Kidney epithelial cell (primary cell): ENCODE results near the gene GREM2. TPM values are rescaled to one million over a fixed set of nuclear protein-coding genes. Genes with fewer than 3 reads are reported as not detected.
A peak's percentile ranks its signal among the peaks of the same experiment; 100 is the strongest.

Experiments used
- DNase-seq: peaks from one replicate; pipeline ENCODE4 v3.0.0-alpha.2; 2010; ENCODE audit warnings: low read depth
- H3K27me3 ChIP-seq: 2 replicates; pipeline ENCODE4 v1.6.0; 2011; ENCODE audit warnings: low read length; ENCODE audit not compliant: control insufficient read depth, insufficient read depth
- H3K36me3 ChIP-seq: 2 replicates; pipeline ENCODE4 v1.5.1; 2011; ENCODE audit warnings: low read length; ENCODE audit not compliant: control insufficient read depth, insufficient read depth
- H3K4me3 ChIP-seq: 2 replicates; pipeline ENCODE4 v1.5.1; 2011; ENCODE audit warnings: low read depth, mild to moderate bottlenecking, control low read depth, low read length
- total RNA-seq: library from RNA; depleted of rRNA; stranded (reverse); fragments of >200 nt; gene quantifications from 2 replicates; pipeline ENCODE4 v1.2.3, GENCODE V29; 2015
- TF ChIP-seq, protein P1 (sequence below): IDR thresholded peaks from 2 replicates; pipeline ENCODE4 v1.5.1; 2011; ENCODE audit warnings: mild to moderate bottlenecking, moderate library complexity, low read length, control low read depth, inconsistent platforms; ENCODE audit not compliant: insufficient read depth, poor library complexity, severe bottlenecking

GREM2 gene
- total RNA-seq, 1 donor from 2014 or later: 0.04 TPM

DNA sequence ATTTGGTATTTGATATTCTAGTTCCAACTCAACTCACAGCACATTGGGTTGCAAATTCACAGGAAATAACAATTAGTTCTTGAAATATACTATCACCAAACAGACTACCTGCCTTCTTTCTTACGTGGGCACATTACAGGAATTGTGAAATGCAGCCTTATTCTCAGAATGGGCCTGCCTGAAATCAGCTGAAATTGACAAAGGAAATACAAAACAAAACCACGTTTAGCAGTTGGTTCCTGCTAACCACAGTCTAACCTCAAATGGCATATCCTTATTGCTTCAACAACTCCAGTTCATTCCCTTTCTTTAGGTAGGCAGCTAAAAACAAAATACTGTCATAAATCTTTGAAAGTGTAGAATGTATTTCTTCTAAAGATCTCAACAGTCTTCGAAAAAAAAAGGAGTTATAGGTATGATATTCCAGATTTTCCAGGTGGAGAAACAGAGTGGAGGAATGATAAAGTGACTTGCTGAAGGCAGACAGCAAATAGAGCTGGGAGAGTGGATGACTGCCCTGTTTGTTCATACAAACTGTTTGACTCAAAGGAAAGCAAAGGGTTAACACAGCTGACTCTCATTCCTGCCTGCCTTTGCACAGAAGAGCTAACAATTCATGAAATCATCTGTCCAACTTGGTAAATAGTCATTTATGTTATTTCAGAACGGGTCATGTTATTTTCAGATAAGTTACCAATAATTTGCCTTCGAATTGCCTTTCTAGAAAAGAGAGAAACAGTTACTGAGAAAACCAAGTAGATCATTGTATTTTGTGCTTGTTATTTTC, 1.6 kb upstream of the GREM2 start:
- DNase-seq: no peak
- H3K27me3 ChIP-seq: no peaks in the 10 kb centered on the region
- no peak overlapping the region for H3K4me3 ChIP-seq
- no peaks in the 10 kb centered on the region for H3K36me3 ChIP-seq
- TF ChIP-seq, protein P1, sequence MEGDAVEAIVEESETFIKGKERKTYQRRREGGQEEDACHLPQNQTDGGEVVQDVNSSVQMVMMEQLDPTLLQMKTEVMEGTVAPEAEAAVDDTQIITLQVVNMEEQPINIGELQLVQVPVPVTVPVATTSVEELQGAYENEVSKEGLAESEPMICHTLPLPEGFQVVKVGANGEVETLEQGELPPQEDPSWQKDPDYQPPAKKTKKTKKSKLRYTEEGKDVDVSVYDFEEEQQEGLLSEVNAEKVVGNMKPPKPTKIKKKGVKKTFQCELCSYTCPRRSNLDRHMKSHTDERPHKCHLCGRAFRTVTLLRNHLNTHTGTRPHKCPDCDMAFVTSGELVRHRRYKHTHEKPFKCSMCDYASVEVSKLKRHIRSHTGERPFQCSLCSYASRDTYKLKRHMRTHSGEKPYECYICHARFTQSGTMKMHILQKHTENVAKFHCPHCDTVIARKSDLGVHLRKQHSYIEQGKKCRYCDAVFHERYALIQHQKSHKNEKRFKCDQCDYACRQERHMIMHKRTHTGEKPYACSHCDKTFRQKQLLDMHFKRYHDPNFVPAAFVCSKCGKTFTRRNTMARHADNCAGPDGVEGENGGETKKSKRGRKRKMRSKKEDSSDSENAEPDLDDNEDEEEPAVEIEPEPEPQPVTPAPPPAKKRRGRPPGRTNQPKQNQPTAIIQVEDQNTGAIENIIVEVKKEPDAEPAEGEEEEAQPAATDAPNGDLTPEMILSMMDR: no peak

DNA sequence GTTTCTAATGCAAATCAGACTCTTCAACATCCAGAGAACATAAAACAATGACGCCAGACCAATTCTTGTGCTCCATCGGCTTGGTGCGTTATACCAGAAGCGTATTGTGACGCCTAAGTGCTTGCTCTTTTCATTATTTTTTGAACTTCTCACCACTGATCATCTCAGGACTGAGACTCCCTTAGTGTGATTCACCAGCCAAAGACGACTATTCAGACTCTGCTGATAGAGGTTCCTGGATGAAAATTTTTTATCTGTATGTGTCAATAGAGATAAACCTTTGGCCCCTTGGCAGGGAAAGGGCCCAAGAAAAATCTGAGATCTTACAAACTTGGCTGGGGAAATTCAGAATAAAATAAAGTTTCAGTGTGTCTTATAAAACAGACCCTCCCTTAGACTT, 856 bp upstream of the GREM2 start:
- Histone ChIP-seq H3K27me3 (no peaks in the 10 kb centered on the region), H3K36me3 (no peaks in the 10 kb centered on the region), H3K4me3 (no peak overlapping the region)
- no peak for DNase-seq
- TF ChIP-seq, protein P1: no peak

DNA sequence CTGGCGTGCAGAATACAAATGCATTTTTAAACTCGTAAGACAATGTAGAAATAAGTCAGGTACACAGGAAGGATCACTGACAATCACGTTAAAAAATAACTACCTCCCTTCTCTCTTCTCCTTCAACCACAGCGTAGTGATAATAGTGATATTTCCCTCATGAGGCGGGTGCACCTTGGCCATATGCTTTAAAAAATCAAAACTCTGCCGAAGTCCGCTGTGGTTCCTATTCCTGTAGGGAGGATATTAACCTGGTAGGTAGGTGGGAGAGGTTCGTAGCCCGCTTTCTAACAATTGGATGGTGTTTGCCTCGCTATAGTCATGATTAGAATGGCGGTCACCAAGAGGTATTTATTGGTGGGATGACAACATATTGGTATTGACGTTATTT, 732 bp downstream of the GREM2 start:
- TF ChIP-seq, protein P1: no peak
- Histone ChIP-seq H3K27me3 (no peaks in the 10 kb centered on the region), H3K4me3 (peak overlapping the region; percentile 58), H3K36me3 (no peaks in the 10 kb centered on the region)
- DNase-seq: no peak

DNA sequence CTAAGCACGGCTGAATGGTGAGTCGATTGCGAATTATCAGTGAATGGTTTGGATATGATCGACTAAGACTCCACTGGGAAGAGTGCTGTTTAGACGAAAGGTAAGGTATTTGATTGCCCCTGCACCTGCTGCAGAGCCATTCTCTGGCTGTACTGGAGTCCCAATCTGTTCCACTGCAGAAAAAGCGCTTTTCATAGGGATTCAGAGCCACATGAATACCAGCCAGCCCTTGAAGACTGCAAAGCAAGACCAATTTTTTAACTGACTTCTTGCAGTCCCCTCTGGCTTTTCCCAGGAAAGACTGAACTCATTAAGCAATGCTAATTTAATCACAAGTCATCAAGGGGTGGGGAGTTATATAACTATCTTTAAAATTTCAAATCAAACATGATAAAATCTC, 1.3 kb downstream of the GREM2 start:
- Histone ChIP-seq H3K27me3 (no peaks in the 10 kb centered on the region), H3K36me3 (no peaks in the 10 kb centered on the region), H3K4me3 (peak overlapping the region; percentile 10)
- TF ChIP-seq, protein P1: no peak
- no peak for DNase-seq

DNA sequence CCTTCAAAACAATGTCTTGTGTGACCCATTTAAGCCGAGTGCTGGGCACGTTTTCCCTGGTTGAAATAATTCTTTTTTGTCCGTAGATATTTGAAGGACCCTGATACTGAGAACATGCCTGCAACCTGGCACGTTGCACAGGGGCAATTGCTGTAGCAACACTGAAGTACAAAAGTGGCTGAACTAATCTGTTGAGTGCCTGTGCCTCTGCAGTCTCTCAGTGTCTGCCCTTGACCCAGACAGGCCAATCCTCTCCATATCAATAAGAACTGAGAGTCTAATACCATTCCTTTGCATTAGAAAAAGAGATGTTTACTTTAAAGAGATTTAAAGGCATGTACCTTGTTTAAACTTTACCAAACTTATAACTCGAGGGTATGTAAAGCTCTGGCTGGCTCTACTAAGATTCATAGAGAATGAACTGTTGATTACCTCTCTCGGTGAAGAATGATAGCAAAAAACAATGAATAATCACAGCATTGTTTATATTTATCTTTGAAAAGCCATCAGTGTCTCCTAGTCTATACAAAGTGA, 2.4 kb downstream of the GREM2 start:
- no peak overlapping the region for H3K4me3 ChIP-seq
- TF ChIP-seq, protein P1: no peak
- DNase-seq: no peak
- H3K27me3 ChIP-seq: no peaks in the 10 kb centered on the region
- no peaks in the 10 kb centered on the region for H3K36me3 ChIP-seq

DNA sequence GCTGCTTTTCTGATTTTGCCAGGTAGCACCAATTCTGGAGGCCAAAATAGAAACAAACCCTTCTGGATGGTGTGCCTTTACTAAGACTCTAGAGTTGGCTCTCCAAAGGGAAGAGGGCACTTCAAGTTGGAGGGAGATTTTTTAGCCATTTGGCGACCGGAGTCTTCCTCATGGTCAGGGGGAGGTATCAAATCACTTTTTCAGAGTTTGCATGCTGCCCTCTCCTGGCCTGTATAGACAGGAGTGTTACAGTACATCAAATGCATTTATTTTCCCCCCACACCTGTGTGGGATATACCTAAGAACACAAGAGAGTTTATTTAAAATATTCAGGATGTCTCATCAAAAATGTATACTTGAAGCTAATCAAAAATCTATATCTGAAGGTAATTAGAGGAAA, 3.2 kb downstream of the GREM2 start:
- TF ChIP-seq, protein P1: peak; percentile 61
- DNase-seq: no peak
- Histone ChIP-seq H3K36me3 (no peaks in the 10 kb centered on the region), H3K27me3 (no peaks in the 10 kb centered on the region), H3K4me3 (no peak overlapping the region)
